Liver (tissue), 3 donors: ENCODE measurements around the gene RSKR.

Experiments used
- EGR1 ChIP-seq, 2 donors: IDR thresholded peaks; 2 replicates each; pipeline ENCODE4 v1.6.1; 2016 to 2018; ENCODE audit warnings: antibody characterized with exemption in 2 of 2, low read depth in 2 of 2
- FOXA1 ChIP-seq: IDR thresholded peaks from 2 replicates; pipeline ENCODE4 v1.6.1; 2016; ENCODE audit warnings: antibody characterized with exemption
- FOXA2 ChIP-seq: IDR thresholded peaks from 2 replicates; pipeline ENCODE4 v1.6.1; 2016; ENCODE audit warnings: antibody characterized with exemption
- GABPA ChIP-seq, 2 donors: IDR thresholded peaks in 1 of 2; conservative IDR thresholded peaks in 1 of 2; 2 replicates each; pipeline ENCODE4 v1.6.1; 2016; ENCODE audit warnings: antibody characterized with exemption in 2 of 2, mild to moderate bottlenecking in 1 of 2, moderate library complexity in 1 of 2
- JUND ChIP-seq, 2 donors: IDR thresholded peaks; 2 replicates each; pipeline ENCODE4 v1.6.1; 2016; ENCODE audit warnings: antibody characterized with exemption in 2 of 2
- MAX ChIP-seq: IDR thresholded peaks from 2 replicates; pipeline ENCODE4 v1.6.1; 2016; ENCODE audit warnings: antibody characterized with exemption
- NR2F2 ChIP-seq: IDR thresholded peaks from 2 replicates; pipeline ENCODE4 v1.6.1; 2016; ENCODE audit warnings: antibody characterized with exemption
- RAD21 ChIP-seq, 2 donors: IDR thresholded peaks; 2 replicates each; pipeline ENCODE4 v1.6.1; 2016; ENCODE audit warnings: antibody characterized with exemption in 2 of 2, mild to moderate bottlenecking in 2 of 2
- REST ChIP-seq: IDR thresholded peaks from 2 replicates; pipeline ENCODE4 v1.6.1; 2016; ENCODE audit warnings: antibody characterized with exemption, mild to moderate bottlenecking
- RXRA ChIP-seq, 2 donors: IDR thresholded peaks; 2 replicates each; pipeline ENCODE4 v1.6.1; 2017 to 2018; ENCODE audit warnings: antibody characterized with exemption in 2 of 2, mild to moderate bottlenecking in 1 of 2
- TAF1 ChIP-seq: conservative IDR thresholded peaks from 2 replicates; pipeline ENCODE4 v1.6.1; 2016; ENCODE audit warnings: antibody characterized with exemption, mild to moderate bottlenecking
- ZBTB33 ChIP-seq: IDR thresholded peaks from 2 replicates; pipeline ENCODE4 v1.6.1; 2016; ENCODE audit warnings: antibody characterized with exemption
- TF ChIP-seq, protein P1 (sequence below): fragments of 150-350 bp; IDR thresholded peaks from 2 replicates; pipeline ENCODE4 v1.5.1; 2017; ENCODE audit warnings: improper control_type of control experiment, low read depth, low read length; ENCODE audit not compliant: missing input control
- donor health status: healthy.
- donor health status: healthy.

DNA sequence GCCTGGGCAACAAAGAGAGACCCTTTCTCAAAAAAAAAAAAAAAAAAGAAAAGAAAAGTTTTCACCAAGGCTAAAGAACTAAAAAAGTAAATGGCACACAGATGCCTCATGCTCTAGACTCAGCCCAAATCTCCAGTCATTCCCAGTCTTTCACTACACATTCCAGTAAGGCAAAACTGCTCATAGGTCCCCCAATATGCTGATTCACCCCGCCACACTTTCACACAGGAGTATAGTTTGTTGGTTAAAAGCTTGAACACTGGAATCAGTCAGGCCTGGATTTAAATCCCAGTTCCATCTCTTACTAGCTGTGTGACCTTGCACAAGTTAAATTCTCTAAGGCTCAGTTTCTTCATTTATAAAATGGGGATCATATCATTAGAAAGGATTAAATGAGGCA, 44.5 kb downstream of the RSKR start:
- TF ChIP-seq NR2F2, result no peak
- TF ChIP-seq, protein P1, sequence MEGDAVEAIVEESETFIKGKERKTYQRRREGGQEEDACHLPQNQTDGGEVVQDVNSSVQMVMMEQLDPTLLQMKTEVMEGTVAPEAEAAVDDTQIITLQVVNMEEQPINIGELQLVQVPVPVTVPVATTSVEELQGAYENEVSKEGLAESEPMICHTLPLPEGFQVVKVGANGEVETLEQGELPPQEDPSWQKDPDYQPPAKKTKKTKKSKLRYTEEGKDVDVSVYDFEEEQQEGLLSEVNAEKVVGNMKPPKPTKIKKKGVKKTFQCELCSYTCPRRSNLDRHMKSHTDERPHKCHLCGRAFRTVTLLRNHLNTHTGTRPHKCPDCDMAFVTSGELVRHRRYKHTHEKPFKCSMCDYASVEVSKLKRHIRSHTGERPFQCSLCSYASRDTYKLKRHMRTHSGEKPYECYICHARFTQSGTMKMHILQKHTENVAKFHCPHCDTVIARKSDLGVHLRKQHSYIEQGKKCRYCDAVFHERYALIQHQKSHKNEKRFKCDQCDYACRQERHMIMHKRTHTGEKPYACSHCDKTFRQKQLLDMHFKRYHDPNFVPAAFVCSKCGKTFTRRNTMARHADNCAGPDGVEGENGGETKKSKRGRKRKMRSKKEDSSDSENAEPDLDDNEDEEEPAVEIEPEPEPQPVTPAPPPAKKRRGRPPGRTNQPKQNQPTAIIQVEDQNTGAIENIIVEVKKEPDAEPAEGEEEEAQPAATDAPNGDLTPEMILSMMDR, result no peak
- no peak for TF ChIP-seq REST
- no peak for TF ChIP-seq ZBTB33
- no peak for TF ChIP-seq TAF1
- TF ChIP-seq JUND (IDR thresholded peaks at IDR 0.05), result no peak
- no peak for TF ChIP-seq FOXA1
- TF ChIP-seq EGR1 (IDR thresholded peaks at IDR 0.05; ENCODE audit: low read depth in 2 of 2), result no peak
- no peak for TF ChIP-seq RAD21 (IDR thresholded peaks at IDR 0.05)
- no peak for TF ChIP-seq FOXA2
- no peak for TF ChIP-seq MAX
- no peak for TF ChIP-seq RXRA (IDR thresholded peaks at IDR 0.05)
- no peak for TF ChIP-seq GABPA (IDR thresholded peaks at IDR 0.05 in 1 of 2, conservative IDR thresholded peaks at IDR 0.05 in 1 of 2)
